GM20000 (cell line): ENCODE results near the gene GPER1.

Source experiments
- DNase-seq: peaks from one replicate; pipeline ENCODE4 v3.0.0; 2012; ENCODE audit warnings: low spot score
- TF ChIP-seq, protein P1 (sequence below): IDR thresholded peaks from 2 replicates; pipeline ENCODE4 v1.5.1; 2012; ENCODE audit warnings: mild to moderate bottlenecking, control low read depth; ENCODE audit errors: extremely low read depth, missing control alignments

Gene GPER1

DNA sequence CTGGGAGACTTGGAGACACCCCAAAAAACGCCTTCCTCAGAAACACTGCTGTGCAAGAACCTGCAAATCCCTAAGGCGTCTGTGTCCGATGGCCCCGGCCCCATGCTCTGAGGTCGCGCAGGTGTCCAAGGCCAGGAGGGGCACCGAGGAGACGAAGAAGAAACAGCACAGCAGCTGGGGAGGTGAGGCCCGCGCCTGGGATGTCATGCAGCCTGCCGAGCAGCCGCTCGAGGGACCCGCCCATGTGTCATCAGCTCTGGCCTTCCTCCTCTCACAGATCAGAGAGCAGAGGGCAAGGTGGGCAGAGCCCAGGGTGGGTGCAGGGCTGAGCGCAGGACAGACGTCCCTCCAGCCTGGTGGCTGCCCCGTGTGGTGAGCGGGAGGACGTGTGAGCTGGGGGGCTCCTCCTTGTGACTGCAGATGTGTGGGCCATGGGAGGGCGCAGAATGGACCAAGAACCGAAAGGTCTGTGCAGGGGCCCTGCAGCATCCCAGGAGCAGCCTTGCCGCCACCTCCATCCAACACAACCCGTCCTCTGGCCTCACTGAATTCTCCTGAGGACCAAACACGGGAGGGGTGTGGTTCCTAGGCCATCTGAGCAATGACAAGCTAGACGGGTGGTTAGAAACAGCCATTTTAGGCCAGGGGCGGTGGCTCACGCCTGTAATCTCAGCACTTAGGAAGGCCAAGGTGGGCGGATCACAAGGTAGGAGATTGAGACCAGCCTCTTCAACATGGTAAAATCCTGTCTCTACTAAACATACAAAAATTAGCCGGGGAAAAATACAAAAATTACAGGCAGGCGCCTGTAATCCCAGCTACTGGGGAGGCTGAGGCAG lies 13.1 kb upstream of the GPER1 start:
- no peak for DNase-seq
- TF ChIP-seq, protein P1, sequence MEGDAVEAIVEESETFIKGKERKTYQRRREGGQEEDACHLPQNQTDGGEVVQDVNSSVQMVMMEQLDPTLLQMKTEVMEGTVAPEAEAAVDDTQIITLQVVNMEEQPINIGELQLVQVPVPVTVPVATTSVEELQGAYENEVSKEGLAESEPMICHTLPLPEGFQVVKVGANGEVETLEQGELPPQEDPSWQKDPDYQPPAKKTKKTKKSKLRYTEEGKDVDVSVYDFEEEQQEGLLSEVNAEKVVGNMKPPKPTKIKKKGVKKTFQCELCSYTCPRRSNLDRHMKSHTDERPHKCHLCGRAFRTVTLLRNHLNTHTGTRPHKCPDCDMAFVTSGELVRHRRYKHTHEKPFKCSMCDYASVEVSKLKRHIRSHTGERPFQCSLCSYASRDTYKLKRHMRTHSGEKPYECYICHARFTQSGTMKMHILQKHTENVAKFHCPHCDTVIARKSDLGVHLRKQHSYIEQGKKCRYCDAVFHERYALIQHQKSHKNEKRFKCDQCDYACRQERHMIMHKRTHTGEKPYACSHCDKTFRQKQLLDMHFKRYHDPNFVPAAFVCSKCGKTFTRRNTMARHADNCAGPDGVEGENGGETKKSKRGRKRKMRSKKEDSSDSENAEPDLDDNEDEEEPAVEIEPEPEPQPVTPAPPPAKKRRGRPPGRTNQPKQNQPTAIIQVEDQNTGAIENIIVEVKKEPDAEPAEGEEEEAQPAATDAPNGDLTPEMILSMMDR = no peak

DNA sequence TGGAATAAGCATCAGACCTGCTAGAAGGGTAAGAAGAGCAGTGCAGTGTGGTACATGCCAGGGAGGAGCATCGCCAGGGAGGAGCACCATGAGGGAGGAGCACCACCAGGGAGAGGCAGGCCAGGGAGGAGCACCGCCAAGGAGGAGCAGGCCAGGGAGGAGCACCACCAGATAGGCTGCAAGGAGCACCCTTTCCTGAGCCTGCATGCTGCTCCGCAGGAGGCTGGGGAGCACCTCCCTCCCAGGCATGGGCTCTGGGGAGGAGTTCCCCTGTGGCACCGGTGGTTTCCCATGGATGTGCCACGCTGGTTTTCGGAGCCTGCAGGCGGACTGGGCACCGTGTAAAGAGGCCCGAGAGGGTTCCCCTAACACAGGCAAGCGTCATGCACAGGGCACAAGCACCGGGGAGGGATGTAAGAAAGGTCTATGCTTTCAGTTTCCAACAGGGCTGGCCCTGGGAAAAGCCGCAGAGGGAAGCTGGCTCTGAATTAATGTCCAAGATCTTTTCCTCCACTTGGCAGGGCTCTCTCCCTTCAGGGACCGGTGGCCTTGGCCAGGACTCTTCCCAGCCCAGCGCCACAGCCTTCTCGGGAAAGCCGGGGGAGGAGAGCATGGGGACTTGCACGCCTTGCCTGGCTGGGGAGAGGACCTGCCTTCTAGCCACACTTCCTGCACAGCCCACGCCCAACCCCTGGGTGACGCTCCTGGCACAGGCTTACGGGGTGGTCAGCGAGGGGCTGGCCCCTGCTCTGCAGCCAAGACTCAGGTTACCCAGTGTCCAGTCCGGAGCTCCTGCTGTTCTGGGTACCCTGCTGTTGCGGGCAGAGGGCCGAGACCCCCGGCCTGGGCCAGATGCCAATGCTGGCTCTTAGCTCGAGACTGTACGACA lies 11.5 kb upstream of the GPER1 start:
- TF ChIP-seq, protein P1 = no peak
- no peak for DNase-seq

- DNase-seq = no peak
- TF ChIP-seq, protein P1 = no peak
These were observed 9.4 kb upstream of the GPER1 start for GRCh38 chr7:1078519-1078918.

DNA sequence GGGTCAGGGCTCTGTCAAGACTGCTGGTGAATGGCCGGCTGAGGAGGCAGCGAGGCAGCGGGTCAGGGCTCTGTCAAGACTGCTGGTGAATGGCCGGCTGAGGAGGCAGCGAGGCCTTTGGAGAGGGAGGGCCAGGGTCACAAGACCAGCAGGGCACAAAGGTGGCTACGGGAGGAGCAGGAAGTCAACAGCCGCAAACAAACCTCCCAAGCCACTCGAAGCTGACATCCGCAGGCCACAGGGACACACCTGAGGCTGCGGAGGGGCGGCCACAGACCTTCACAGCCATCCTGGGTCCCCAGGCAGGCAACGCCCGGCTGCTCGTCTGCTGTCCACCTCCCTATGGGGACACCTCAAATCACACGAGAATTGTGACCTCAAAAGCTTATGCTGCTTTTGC lies 8.9 kb upstream of the GPER1 start:
- TF ChIP-seq, protein P1 = no peak
- no peak for DNase-seq

DNA sequence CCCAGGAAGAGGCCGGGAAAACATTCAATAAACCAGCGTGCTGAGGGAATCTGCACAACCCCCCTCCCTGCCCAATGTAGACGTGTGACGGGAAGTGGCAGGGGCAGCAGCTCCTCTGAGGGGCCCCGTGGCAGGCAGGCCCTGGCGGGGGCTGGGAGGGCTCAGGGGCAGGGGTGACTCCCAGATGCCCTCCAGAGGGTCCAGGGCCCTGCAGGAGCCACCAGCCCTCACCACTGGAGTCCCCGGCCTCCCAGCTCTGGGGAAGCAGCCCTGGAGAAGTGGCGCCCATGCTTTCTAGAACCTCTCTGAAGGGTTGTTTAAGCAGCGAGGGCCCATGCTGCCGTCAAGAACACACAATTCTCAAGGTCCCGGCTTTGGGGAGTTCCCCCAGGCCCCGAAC lies 8.4 kb upstream of the GPER1 start:
- no peak for DNase-seq
- TF ChIP-seq, protein P1 = no peak

GRCh38 chr7:1080252-1080920 lies 7.5 kb upstream of the GPER1 start:
- TF ChIP-seq, protein P1 = no peak
- no peak for DNase-seq
